GM21381 (cell line): Measurements from ENCODE around the gene NR2F1-AS1.

Experiments
- ATAC-seq: cut with Tn5 transposase; IDR thresholded peaks from one replicate; pipeline ENCODE4 v1.9.1; 2021; ENCODE audit warnings: mild to moderate bottlenecking, moderate library complexity; ENCODE audit not compliant: unreplicated experiment

The NR2F1-AS1 gene

DNA sequence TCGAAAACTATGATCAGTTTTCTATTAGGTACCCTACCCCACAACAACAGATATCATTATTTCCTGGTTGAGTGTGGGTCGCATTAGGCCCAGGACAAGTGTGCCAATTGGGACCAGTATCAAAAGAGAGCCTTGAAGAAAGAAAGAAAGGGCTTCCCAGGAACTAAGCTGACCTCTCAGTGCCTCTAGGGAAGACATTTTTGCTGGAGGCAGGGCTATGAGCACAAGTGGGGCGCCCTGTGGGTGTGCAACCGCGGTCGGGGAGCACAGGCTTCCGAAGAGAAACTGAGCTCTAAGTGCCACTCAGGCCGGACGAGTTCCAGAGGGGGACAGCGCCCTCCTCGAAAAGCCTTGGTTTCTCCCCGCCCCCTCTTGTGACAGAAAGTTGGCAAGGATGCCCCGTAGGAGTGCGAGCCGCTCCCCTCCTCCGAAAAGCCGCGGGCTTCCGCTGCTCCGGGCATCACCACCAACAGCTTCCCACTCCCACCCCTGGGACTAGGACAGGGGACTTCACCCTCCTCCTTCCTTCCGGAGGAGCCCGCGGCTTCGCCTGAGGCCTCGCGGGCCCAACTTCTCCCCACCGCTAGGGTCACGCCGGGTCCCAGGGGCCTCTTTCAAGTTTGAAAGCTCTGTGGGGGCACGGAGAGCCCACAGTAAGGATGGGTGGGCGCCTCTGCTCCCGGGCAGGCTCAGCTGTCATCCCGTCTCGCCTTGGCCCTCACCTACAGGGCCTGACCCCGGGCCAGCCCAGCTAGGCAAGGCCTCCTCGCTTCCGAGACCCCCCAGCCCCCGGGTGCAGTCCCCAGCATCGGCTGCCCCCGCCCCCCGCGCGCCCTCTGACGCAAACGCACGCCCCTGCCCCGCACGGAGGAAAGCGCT is 2.0 kb downstream of the NR2F1-AS1 start:
- no peak for ATAC-seq

DNA sequence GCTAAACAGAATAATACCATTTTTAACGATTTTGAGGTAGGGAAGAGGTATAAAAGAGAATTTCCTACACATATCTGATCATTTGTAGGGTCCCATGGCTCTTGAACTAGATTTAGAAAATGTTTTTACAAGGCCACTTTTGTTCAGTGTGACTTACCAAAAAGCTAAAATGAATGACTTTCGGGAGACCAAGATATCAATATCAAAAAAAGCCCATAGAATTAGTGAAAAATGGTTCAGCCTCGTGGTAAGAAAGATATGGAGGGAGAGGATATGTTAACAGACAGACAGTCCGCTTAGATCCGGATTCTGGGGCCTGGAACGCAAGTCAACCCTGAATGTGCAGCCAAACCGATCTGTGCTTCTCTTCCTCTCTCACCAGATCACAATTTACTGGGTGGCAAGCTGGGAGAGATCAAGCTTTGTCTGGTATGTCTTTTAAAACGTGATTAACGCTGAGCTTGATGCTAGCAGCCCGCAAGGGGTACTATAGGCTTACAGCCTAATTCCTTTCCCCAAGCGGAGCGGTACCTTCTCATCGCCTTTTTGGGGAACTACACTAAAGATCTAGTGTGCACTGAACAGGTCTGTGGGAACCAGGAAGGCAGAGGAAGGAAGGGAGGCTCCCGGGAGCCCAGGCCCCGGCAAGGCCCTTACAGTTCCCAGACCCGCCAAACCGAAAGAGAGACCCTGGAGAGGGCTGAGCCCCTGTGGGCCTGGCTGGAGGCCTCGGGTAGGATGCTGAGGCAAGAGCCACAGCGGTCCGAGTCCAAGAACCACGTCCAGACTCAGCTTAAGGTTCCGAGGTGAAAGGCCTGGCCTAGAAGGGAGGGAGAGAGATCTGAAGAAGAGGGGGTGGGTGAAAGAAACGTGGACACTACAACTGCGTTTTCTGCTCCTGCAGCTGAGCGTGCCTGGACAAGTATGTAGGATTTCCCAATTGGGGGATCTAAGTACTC is 2.9 kb downstream of the NR2F1-AS1 start:
- ATAC-seq, result no peak

GRCh38 chr5:93576994-93577853 is 3.8 kb downstream of the NR2F1-AS1 start:
- no peak for ATAC-seq

DNA sequence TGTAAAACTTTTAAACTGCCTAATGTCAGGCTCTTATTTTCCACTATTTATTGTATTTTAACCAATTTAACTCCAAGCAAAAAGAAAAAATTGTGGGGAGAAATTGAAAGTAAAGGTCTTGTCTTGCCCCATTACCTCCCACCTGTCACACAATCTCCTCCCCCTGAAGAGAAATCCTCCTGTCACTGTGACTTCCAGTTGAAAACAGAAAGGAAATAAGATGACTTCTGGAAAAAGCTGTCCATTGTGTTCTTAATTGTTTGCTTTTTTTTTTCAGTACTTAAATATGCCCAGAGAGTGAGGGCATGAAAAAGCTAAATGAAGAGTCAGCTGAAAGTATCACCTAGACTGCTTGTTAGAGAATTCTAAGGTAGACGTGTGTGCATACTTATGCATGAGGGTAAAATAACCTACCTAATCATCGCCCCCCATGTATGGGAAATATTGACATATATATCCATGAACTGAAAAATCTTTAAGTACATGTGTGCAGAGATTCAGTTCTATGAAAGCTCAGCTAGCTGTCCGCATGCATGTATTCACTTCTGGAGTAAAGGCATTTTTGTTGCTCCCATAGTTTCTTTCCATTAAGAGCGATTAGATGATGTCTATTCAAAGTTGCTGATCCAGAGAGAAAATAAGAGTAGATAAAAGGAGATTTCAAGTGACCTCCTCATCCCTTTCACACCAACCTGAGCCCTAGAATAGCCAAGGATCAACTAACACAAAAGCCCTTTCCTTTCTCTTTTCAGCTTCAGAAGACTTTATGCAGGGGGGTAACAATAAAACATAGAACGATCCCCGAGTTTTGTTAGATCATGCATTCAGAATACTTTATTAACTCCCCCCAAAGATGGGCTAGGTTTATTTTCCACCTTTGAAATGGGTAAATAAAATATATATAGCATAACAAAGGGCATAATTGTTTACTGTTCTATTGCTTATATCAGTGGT is 5.3 kb downstream of the NR2F1-AS1 start:
- no peak for ATAC-seq

DNA sequence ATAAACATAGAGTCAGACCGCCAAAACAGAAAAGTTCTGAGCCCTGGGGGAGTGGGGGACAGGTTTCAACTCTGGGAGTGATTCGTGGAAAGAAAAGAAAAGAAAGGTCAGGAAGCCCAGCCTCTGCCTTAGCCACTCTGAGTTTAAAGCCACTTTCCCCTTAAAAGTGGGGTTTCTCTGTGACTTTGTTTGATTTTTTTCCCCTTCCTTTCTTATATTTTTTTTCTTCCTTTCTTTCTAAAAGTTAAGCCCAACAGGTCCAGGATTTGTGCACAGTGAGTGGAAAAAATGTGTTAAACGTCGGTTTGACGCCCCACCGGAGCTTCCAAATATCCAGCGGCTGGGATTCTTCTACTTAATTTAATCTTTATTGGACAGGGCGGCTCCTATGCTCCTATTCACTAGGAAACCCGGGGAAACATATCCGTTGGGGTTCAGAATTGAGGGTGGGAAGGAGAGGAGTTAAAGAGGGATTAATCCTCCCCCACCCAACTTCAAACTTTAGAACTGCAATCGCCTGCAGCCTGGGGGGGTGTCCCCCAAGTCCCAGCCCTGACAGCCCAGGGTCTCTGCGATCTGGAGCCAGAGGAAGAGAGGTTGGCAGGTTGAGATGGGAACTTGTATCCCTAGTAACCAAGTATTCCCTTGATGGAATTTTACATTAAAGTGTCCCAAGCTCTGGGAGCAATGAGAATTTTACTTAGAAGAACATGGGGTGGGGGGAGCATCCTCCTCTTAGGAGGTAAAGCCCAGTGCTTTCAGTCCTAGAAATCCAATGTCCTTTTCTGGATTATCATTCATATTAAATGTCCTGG is 6.3 kb downstream of the NR2F1-AS1 start:
- no peak for ATAC-seq

- no peak for ATAC-seq
These were observed 7.4 kb downstream of the NR2F1-AS1 start for GRCh38 chr5:93573354-93574351.

GRCh38 chr5:93572608-93573353 is 8.2 kb downstream of the NR2F1-AS1 start:
- ATAC-seq, result no peak

DNA sequence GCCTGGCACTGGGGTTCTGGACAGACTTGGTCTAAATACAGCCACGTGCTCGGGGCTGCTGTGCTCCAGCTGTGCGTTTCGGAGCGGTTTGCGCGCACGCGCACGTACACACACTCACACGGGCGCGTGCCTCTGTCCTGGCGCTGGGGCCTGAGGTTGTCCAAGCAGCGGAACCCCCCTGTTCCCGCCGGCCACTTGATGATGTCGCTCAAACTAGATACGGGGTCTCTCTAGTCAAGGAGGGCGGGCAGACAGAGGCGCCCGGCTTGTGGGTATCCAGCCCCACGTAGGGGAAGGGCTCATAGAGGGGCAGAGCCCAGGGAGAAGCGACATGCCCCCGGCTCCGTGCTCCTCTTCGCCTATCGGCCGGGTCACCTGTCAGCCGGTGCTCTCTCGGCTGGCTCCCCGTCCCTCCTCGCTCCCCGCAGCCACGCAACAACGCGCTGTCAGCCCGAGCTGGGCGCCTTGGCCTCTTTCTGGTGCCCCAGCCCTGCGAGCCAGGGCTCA is 8.9 kb downstream of the NR2F1-AS1 start:
- ATAC-seq, result no peak

- no peak for ATAC-seq
These were observed 9.7 kb downstream of the NR2F1-AS1 start for GRCh38 chr5:93571114-93571949.

DNA sequence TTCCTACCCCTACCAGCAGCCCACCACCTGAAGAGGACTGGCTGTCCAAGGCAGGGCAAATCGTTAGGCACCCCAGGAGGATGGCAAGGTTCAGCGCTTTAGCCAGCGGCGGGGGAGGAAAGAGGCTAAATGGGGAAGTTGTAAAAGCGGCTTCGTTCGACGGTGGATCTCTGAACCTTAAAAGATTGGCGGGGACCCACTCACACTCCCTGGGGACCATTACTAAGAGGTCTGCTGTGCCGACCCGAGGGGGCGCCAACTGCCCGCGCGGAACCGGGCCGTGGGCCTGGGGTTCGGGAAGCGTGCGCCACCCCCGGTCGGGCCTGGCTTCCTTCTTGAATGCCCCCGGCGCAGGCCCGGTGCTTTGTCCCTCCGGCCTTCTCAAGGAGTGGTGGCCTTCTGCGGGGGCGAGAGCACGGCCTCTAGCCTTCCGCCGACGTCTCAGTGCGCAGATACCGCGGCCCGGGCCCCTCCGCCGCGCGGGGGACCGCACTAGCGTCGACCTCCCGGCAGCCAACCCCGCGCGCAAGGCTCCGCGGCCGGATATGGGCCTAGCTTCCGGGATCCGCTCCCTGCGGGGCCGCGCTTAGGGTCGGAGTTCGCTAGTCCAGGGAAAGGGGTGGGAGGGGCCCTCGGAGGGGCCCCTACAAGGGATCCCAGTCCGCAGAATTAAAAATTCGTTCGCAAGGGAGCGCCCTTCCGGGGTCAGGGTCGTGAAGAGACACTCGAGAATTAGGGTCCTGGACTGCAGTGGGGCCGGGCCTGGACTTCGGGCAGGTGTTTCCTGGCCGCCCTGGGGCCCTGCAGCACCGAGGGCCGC is 10.5 kb downstream of the NR2F1-AS1 start:
- ATAC-seq, result no peak

DNA sequence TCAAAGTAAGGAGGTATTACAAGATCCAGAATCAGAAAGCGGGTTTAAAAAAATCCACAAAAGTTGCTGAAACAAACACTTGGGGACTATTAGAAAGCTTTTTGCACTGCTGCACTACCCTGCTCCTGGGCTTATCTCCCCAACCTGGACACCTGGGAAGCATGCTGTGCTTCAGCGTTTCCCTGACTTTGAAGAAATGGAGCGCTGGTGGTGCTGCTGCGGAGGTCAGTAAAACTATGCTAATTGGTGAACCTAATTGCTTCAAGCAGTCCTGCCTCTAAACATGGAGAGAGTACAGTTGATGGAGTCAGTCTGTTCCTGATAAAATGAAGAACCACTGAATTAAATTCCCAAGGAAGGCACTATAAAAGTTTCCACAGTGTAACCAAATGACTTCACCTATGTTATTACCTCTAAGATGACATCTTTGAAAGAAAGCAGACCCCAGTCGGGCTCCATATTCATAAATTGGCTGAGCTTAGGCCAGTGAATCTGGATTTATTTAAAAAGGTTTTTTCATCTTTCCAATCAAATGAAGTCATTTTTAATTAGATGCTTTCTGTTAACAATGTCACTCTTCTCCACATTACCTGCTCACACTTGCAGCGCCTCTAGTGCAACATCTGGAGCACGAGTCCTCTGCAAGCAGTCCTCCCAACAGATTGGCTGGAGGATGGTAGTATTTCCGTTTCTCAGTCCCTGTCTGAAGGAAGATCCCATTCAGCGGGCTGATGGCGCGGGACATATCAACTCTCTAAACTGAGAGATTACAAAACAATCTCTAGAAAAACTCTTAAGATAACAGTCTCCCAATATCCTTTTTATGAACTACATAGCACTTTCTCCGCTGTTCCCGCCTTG is 11.5 kb downstream of the NR2F1-AS1 start:
- no peak for ATAC-seq

- no peak for ATAC-seq
These were observed 13.6 kb downstream of the NR2F1-AS1 start for GRCh38 chr5:93567424-93567823.

GRCh38 chr5:93566091-93566490 is 14.9 kb downstream of the NR2F1-AS1 start:
- ATAC-seq, result no peak

- ATAC-seq, result no peak
These were observed 23.9 kb downstream of the NR2F1-AS1 start for GRCh38 chr5:93557021-93557604.
